Kidney epithelial cell (primary cell): ENCODE data around the gene KCNH1. TPM values are rescaled to one million over a fixed set of nuclear protein-coding genes. Genes with fewer than 3 reads are reported as not detected.

Source experiments
- DNase-seq: peaks from one replicate; pipeline ENCODE4 v3.0.0-alpha.2; 2010; ENCODE audit warnings: low read depth
- H3K27me3 ChIP-seq: 2 replicates; pipeline ENCODE4 v1.6.0; 2011; ENCODE audit warnings: low read length; ENCODE audit not compliant: control insufficient read depth, insufficient read depth
- H3K36me3 ChIP-seq: 2 replicates; pipeline ENCODE4 v1.5.1; 2011; ENCODE audit warnings: low read length; ENCODE audit not compliant: control insufficient read depth, insufficient read depth
- H3K4me3 ChIP-seq: 2 replicates; pipeline ENCODE4 v1.5.1; 2011; ENCODE audit warnings: low read depth, mild to moderate bottlenecking, control low read depth, low read length
- total RNA-seq: library from RNA; depleted of rRNA; stranded (reverse); fragments of >200 nt; gene quantifications from 2 replicates; pipeline ENCODE4 v1.2.3, GENCODE V29; 2015
- TF ChIP-seq, protein P1 (sequence below): IDR thresholded peaks from 2 replicates; pipeline ENCODE4 v1.5.1; 2011; ENCODE audit warnings: mild to moderate bottlenecking, moderate library complexity, low read length, control low read depth, inconsistent platforms; ENCODE audit not compliant: insufficient read depth, poor library complexity, severe bottlenecking

The KCNH1 gene
- total RNA-seq, 1 donor from 2014 or later: 14.3 TPM

GRCh38 chr1:210647406-210648333 lies 486.3 kb downstream of the KCNH1 start:
- Histone ChIP-seq H3K36me3 (no peaks in the 10 kb centered on the region), H3K27me3 (no peaks in the 10 kb centered on the region), H3K4me3 (no peak overlapping the region)
- peak; percentile 25 for DNase-seq
- TF ChIP-seq, protein P1, sequence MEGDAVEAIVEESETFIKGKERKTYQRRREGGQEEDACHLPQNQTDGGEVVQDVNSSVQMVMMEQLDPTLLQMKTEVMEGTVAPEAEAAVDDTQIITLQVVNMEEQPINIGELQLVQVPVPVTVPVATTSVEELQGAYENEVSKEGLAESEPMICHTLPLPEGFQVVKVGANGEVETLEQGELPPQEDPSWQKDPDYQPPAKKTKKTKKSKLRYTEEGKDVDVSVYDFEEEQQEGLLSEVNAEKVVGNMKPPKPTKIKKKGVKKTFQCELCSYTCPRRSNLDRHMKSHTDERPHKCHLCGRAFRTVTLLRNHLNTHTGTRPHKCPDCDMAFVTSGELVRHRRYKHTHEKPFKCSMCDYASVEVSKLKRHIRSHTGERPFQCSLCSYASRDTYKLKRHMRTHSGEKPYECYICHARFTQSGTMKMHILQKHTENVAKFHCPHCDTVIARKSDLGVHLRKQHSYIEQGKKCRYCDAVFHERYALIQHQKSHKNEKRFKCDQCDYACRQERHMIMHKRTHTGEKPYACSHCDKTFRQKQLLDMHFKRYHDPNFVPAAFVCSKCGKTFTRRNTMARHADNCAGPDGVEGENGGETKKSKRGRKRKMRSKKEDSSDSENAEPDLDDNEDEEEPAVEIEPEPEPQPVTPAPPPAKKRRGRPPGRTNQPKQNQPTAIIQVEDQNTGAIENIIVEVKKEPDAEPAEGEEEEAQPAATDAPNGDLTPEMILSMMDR: no peak

GRCh38 chr1:210646258-210646616 lies 487.7 kb downstream of the KCNH1 start:
- DNase-seq: no peak
- Histone ChIP-seq H3K27me3 (no peaks in the 10 kb centered on the region), H3K4me3 (no peak overlapping the region), H3K36me3 (no peaks in the 10 kb centered on the region)
- TF ChIP-seq, protein P1: no peak

- no peaks in the 10 kb centered on the region for H3K36me3 ChIP-seq
- H3K27me3 ChIP-seq: no peaks in the 10 kb centered on the region
- H3K4me3 ChIP-seq: no peak overlapping the region
- DNase-seq: no peak
- TF ChIP-seq, protein P1: no peak
These were observed 488.2 kb downstream of the KCNH1 start for GRCh38 chr1:210645582-210646257.

DNA sequence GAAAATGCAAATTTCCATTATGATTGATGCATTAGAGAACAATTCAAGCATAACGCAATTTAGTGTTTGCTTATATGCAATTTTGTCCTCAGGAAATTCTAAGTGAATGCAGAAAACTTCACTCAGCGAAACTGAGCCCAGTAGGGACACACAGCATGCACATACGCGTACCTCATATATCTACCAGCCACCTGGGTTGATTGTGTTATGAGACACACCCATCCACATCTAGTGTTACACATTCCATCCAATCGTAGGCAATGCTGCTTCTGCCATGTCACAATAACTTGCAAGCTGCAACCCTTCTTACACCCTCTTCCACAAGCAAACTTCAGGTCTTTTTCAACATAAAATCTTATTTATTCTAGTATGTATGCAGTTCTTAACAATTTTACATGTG lies 492.4 kb downstream of the KCNH1 start:
- TF ChIP-seq, protein P1: no peak
- H3K36me3 ChIP-seq: no peaks in the 10 kb centered on the region
- no peaks in the 10 kb centered on the region for H3K27me3 ChIP-seq
- DNase-seq: no peak
- no peak overlapping the region for H3K4me3 ChIP-seq

- TF ChIP-seq, protein P1: no peak
- Histone ChIP-seq H3K27me3 (no peaks in the 10 kb centered on the region), H3K4me3 (no peak overlapping the region), H3K36me3 (no peaks in the 10 kb centered on the region)
- no peak for DNase-seq
These were observed 498.8 kb downstream of the KCNH1 start for GRCh38 chr1:210635108-210635507.
